Measurements from ENCODE around the gene KCNJ1.

DNA sequence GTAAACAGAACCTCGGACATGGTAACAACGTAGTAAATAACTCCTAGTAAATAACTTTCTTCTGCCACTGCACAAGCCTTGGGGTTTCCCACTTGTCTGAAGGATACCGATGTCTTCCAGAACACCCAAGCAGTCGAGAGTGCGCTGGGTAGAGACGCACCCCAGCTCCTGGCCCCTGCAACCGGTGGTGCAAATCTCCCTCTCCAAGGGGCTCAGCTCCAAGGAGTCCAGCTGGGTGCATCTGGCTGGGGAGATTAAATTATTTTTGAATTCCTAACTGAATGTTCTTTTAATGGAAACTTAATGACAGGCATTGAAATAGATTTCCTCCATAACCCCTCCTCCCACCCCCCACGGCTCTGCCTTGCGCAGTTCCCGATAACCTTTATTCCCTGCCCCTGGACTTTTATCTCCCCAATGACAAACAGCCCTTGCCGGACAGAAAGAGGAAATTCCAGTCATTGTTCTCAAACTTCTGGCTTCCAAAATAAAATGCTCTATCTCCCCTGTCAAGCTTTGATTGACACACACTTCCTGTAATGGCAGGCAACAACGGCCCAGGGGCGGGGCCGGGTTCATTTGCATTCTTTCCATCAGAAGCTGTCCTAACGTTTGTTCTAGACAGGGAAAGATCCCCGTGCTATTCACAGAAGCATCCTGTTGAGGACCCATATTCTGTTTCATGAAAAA is 31.2 kb downstream of the KCNJ1 start:
- TF ChIP-seq, protein P1, sequence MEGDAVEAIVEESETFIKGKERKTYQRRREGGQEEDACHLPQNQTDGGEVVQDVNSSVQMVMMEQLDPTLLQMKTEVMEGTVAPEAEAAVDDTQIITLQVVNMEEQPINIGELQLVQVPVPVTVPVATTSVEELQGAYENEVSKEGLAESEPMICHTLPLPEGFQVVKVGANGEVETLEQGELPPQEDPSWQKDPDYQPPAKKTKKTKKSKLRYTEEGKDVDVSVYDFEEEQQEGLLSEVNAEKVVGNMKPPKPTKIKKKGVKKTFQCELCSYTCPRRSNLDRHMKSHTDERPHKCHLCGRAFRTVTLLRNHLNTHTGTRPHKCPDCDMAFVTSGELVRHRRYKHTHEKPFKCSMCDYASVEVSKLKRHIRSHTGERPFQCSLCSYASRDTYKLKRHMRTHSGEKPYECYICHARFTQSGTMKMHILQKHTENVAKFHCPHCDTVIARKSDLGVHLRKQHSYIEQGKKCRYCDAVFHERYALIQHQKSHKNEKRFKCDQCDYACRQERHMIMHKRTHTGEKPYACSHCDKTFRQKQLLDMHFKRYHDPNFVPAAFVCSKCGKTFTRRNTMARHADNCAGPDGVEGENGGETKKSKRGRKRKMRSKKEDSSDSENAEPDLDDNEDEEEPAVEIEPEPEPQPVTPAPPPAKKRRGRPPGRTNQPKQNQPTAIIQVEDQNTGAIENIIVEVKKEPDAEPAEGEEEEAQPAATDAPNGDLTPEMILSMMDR (IDR thresholded peaks at IDR 0.05), result no peak
- TF ChIP-seq POLR2A (IDR thresholded peaks at IDR 0.05; ENCODE audit: low read depth), result no peak
- TF ChIP-seq POLR2AphosphoS5 (IDR thresholded peaks at IDR 0.05), result no peak
